ENCODE measurements around the gene MYOF. TPM values are rescaled to one million over a fixed set of nuclear protein-coding genes. Genes with fewer than 3 reads are reported as not detected.

Gene MYOF
- total RNA-seq, 1 donor from 2014 or later, result 132 TPM

DNA sequence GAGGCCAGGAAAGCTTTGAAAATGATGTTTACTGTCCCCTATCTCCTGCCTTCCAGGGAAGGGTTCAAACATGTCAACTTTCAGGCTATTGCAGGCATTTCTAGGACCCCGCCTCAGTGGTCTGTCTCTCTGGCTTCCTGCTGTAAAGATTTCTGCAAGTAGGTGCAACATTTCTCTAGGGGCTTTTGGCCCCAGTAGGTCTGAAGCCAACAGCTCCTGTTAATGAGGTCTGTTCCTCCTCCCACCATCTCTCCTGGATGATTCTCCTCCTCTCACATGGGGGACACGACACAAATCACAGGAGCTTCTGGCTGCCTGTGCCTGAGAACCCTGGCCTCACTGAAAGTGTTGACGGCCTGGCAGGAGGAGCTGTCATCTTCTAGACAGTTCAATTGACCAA lies 214.1 kb downstream of the MYOF start:
- intact Hi-C loops (cut with DNase I), result no loop called here
- Histone ChIP-seq H3K27me3 (no peaks in the 10 kb centered on the region), H3K9me3 (no peaks in the 10 kb centered on the region), H3K36me3 (no peaks in the 10 kb centered on the region), H3K4me1 (no peaks in the 10 kb centered on the region), H3K27ac (no peak overlapping the region), H3K4me3 (no peak overlapping the region)
- TF ChIP-seq, protein P1, sequence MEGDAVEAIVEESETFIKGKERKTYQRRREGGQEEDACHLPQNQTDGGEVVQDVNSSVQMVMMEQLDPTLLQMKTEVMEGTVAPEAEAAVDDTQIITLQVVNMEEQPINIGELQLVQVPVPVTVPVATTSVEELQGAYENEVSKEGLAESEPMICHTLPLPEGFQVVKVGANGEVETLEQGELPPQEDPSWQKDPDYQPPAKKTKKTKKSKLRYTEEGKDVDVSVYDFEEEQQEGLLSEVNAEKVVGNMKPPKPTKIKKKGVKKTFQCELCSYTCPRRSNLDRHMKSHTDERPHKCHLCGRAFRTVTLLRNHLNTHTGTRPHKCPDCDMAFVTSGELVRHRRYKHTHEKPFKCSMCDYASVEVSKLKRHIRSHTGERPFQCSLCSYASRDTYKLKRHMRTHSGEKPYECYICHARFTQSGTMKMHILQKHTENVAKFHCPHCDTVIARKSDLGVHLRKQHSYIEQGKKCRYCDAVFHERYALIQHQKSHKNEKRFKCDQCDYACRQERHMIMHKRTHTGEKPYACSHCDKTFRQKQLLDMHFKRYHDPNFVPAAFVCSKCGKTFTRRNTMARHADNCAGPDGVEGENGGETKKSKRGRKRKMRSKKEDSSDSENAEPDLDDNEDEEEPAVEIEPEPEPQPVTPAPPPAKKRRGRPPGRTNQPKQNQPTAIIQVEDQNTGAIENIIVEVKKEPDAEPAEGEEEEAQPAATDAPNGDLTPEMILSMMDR (IDR thresholded peaks at IDR 0.05), result no peak
- no peak for DNase-seq
- no peak for ATAC-seq

DNA sequence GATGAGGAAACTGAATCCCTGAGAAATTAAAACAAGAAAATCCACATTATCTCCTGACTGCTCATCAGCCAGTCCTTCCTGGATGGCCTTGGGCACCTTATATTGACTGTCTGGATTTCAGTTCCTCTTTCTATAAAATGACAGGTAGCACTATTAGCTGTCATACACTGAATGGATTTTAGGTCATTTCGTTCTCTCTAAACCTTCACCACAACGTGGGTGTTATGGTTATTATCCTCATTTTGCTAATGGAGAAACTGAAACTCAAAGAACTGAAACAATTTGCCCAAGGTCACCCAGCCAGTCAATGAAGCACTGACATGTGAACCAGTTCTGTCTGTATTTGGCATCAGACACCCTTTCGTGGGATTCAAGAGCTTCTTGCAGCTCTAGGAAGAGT lies 214.6 kb downstream of the MYOF start:
- H3K4me1 ChIP-seq, result no peaks in the 10 kb centered on the region
- no peaks in the 10 kb centered on the region for H3K27me3 ChIP-seq
- no peak overlapping the region for H3K4me3 ChIP-seq
- no peak for ATAC-seq
- H3K27ac ChIP-seq, result no peak overlapping the region
- intact Hi-C loops (cut with DNase I), result no loop called here
- no peaks in the 10 kb centered on the region for H3K36me3 ChIP-seq
- TF ChIP-seq, protein P1 (IDR thresholded peaks at IDR 0.05), result no peak
- no peaks in the 10 kb centered on the region for H3K9me3 ChIP-seq
- DNase-seq, result no peak

DNA sequence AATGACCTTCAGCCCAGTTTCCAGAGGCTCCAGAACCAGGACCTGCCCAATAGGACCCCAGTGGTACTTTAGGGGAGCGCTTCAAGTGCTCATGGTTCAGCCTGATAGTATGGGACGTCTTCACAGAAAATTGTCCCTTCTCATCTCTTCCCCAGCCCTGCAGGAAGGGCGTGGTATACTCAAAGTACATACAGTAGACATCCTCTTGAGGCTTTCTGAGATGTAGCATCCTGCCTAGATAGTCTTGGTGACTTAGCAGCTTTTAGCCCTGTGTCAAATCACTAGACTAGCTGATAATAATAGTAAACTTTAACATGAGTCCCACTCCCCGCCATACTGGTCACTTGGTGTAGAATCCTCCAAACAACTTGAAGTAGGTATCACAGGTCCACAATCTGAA lies 215.3 kb downstream of the MYOF start:
- H3K27me3 ChIP-seq, result no peaks in the 10 kb centered on the region
- H3K36me3 ChIP-seq, result no peaks in the 10 kb centered on the region
- H3K27ac ChIP-seq, result no peak overlapping the region
- intact Hi-C loops (cut with DNase I), result no loop called here
- no peak for ATAC-seq
- TF ChIP-seq, protein P1 (IDR thresholded peaks at IDR 0.05), result no peak
- H3K9me3 ChIP-seq, result no peaks in the 10 kb centered on the region
- no peaks in the 10 kb centered on the region for H3K4me1 ChIP-seq
- no peak for DNase-seq
- no peak overlapping the region for H3K4me3 ChIP-seq

DNA sequence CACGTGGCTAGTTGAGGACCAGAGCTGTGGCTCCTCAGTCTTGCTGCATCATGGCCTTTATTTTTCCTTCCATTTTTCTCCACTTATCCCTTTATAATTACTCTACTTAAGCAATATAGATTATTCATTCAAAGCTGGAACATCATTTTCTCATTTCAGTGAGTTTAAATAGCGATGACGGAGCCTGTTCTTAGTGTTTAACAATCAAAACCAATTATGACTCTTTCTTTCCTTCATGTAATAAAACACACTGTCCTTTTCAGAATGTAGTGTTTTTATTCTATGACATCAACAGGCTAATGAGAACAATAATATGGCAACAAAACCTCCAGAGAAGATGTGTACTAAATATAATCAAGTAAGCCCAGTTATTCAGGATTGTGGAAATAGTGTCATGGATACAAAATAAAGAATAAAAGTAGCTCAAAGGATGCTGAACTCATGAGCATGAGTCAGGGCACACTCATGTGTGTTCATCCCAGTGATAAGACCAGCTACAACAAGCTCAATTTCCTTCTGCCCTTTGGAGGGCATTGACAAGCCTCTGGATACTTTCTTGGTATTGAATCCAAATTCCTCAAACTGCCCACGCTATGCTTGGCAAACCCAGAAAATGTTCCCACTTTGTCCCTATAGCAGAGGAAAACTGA lies 220.0 kb downstream of the MYOF start:
- intact Hi-C loops (cut with DNase I), result no loop called here
- no peaks in the 10 kb centered on the region for H3K27me3 ChIP-seq
- H3K36me3 ChIP-seq, result no peaks in the 10 kb centered on the region
- H3K9me3 ChIP-seq, result no peaks in the 10 kb centered on the region
- no peak for DNase-seq
- no peaks in the 10 kb centered on the region for H3K4me1 ChIP-seq
- H3K4me3 ChIP-seq, result no peak overlapping the region
- no peak overlapping the region for H3K27ac ChIP-seq
- TF ChIP-seq, protein P1 (IDR thresholded peaks at IDR 0.05), result no peak
- no peak for ATAC-seq

DNA sequence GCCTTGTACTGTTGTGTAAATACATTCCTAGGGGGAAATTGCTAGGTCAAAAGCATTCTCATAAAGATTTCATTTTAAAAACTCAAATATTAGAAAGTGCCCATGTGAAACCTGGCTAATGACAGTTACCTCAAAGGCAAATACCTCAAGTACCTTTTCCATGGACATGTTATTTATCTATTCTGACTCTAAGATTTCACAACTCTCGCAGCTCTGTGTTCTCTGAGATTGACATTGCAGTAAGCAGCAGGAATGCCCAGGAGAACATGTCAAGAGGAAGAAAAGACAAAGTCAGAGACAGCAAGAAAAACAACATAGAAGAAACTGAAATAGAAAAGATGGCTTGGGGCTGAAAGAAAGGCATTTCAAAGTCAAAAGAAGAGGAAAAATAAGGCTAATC lies 221.0 kb downstream of the MYOF start:
- intact Hi-C loops (cut with DNase I), result no loop called here
- ATAC-seq (no peak), DNase-seq (no peak)
- H3K4me3 ChIP-seq, result no peak overlapping the region
- no peaks in the 10 kb centered on the region for H3K27me3 ChIP-seq
- TF ChIP-seq, protein P1 (IDR thresholded peaks at IDR 0.05), result no peak
- no peak overlapping the region for H3K27ac ChIP-seq
- no peaks in the 10 kb centered on the region for H3K36me3 ChIP-seq
- H3K9me3 ChIP-seq, result no peaks in the 10 kb centered on the region
- H3K4me1 ChIP-seq, result no peaks in the 10 kb centered on the region

DNA sequence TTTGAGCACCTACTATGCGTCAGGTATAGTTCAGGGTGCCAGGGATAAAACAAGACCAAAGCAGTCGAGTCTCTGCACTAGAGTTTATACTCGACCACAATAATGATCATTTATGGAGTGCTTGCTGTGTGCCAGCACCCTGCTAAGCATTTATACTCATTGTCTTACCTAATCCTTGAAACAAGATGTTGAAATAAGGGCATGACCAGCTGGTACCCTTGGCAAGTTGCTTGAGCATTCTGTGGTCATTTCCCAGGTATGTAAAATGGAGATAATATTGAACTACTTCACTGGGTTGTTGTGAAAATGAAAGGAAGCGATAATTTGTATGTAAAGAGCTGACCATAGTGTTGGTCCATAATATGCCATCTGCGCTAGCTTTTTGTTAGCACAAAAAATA lies 223.0 kb downstream of the MYOF start:
- Histone ChIP-seq H3K4me3 (no peak overlapping the region), H3K4me1 (no peaks in the 10 kb centered on the region), H3K27ac (no peak overlapping the region), H3K9me3 (no peaks in the 10 kb centered on the region), H3K27me3 (no peaks in the 10 kb centered on the region), H3K36me3 (no peaks in the 10 kb centered on the region)
- no peak for ATAC-seq
- no peak for DNase-seq
- TF ChIP-seq, protein P1 (IDR thresholded peaks at IDR 0.05), result no peak
- intact Hi-C loops (cut with DNase I), result no loop called here

Measured in upper lobe of right lung (tissue), 1 donor.